Measurements from ENCODE around the gene CRISP2.
"Not testable (repeated sequence)": the region's sequence is repeated elsewhere in the genome, so short reads cannot be mapped to it uniquely, and the experiment has no call there.

The CRISP2 gene

GRCh38 chr6:49713346-49713745, at the start of gene CRISP2:
CRISP2 (minus strand) TSS chr6:49713543; CDS start chr6:49709196, 4,347 bp downstream.
- DNase-seq (ENCODE audit: low spot score) = no peak

GRCh38 chr6:49744259-49744658, 30.9 kb upstream of the CRISP2 start, which contains the start of gene CRISP3:
CRISP3 (minus strand) TSS chr6:49744388; CDS start chr6:49744367, 21 bp downstream.
- DNase-seq (ENCODE audit: low spot score) = no peak

GRCh38 chr6:49743429-49743828, 30.1 kb upstream of the CRISP2 start:
- no peak for DNase-seq (ENCODE audit: low spot score)

- no peak for DNase-seq (ENCODE audit: low spot score)
Measured at GRCh38 chr6:49739423-49739822, 26.1 kb upstream of the CRISP2 start.

GRCh38 chr6:49736017-49736508, 22.7 kb upstream of the CRISP2 start:
- no peak for DNase-seq (ENCODE audit: low spot score)

GRCh38 chr6:49733680-49734079, 20.3 kb upstream of the CRISP2 start:
- no peak for DNase-seq (ENCODE audit: low spot score)

GRCh38 chr6:49732781-49733180, 19.4 kb upstream of the CRISP2 start:
- DNase-seq (ENCODE audit: low spot score) = no peak

- DNase-seq (ENCODE audit: low spot score) = no peak
Measured at GRCh38 chr6:49730251-49730650, 16.9 kb upstream of the CRISP2 start.

- DNase-seq (ENCODE audit: low spot score) = not testable (repeated sequence)
Measured at GRCh38 chr6:49723917-49724316, 10.6 kb upstream of the CRISP2 start.

GRCh38 chr6:49721297-49721696, 8.0 kb upstream of the CRISP2 start:
- DNase-seq (ENCODE audit: low spot score) = no peak

GRCh38 chr6:49720372-49720771, 7.0 kb upstream of the CRISP2 start:
- no peak for DNase-seq (ENCODE audit: low spot score)

- no peak for DNase-seq (ENCODE audit: low spot score)
Measured at GRCh38 chr6:49698478-49698877, 14.9 kb downstream of the CRISP2 start.

GRCh38 chr6:49693512-49693911, 19.8 kb downstream of the CRISP2 start:
- no peak for DNase-seq (ENCODE audit: low spot score)

GRCh38 chr6:49692534-49692933, 20.8 kb downstream of the CRISP2 start:
- no peak for DNase-seq (ENCODE audit: low spot score)

GRCh38 chr6:49676671-49677281, 36.6 kb downstream of the CRISP2 start:
- no peak for DNase-seq (ENCODE audit: low spot score)

GRCh38 chr6:49675816-49676215, 37.5 kb downstream of the CRISP2 start:
- no peak for DNase-seq (ENCODE audit: low spot score)

- no peak for DNase-seq (ENCODE audit: low spot score)
Measured at GRCh38 chr6:49668083-49668511, 45.2 kb downstream of the CRISP2 start.

- DNase-seq (ENCODE audit: low spot score) = no peak
Measured at GRCh38 chr6:49666930-49667757, 46.2 kb downstream of the CRISP2 start.

GRCh38 chr6:49666480-49666879, 46.9 kb downstream of the CRISP2 start:
- no peak for DNase-seq (ENCODE audit: low spot score)

- no peak for DNase-seq (ENCODE audit: low spot score)
Measured at GRCh38 chr6:49664817-49665216, 48.5 kb downstream of the CRISP2 start.

- DNase-seq (ENCODE audit: low spot score) = not testable (repeated sequence)
Measured at GRCh38 chr6:49664054-49664453, 49.3 kb downstream of the CRISP2 start.

GRCh38 chr6:49662892-49663261, 50.5 kb downstream of the CRISP2 start:
- no peak for DNase-seq (ENCODE audit: low spot score)

- DNase-seq (ENCODE audit: low spot score) = no peak
Measured at GRCh38 chr6:49662231-49662891, 51.0 kb downstream of the CRISP2 start.
